ENCODE results near the gene NOM1.

- TF ChIP-seq CTCF (IDR thresholded peaks at IDR 0.05; ENCODE audit: borderline replicate concordance, extremely low read depth, low read length, poor library complexity, severe bottlenecking) (no peak), EZH2 (IDR thresholded peaks at IDR 0.05; ENCODE audit: borderline replicate concordance, low read depth, low read length, severe bottlenecking) (no peak)
Observed at GRCh38 chr7:156984174-156984891, 34.8 kb downstream of the NOM1 start.
